Spinal cord (tissue), 4 donors: ENCODE data around the gene GGA2. TPM values are rescaled to one million over a fixed set of nuclear protein-coding genes. Genes with fewer than 3 reads are reported as not detected.

Experiments used
- polyA plus RNA-seq, 2 donors: library from polyadenylated mRNA; unstranded; fragments of 120-200 nt; gene quantifications; one replicate each; pipeline ENCODE4 v1.2.1, GENCODE V29; 2013; ENCODE audit not compliant: insufficient read length in 2 of 2
- small RNA-seq: library from RNA; depleted of rRNA; stranded (forward); fragments of <200 nt; gene quantifications from one replicate; pipeline ENCODE3, GENCODE V24; 2014; ENCODE audit warnings: low replicate concordance
- total RNA-seq, 2 donors: library from RNA; depleted of rRNA in 1 of 2; stranded (reverse); fragments of 120-200 nt in 1 of 2; fragments of >200 nt in 1 of 2; gene quantifications; one replicate each; pipeline versions ENCODE4 v1.2.3 to v1.2.4, GENCODE V29; 2013 to 2014

The GGA2 gene
- total and polyA plus RNA-seq, 4 donors: 29.3 to 97.3 (median 54.7) TPM

Small RNAs within 50 kb of the gene (small RNA-seq; reads per million reads assigned to genes)
- not detected for gene RF00072

Other genes starting within 250 kb of the GGA2 start
- gene SCNN1B, start 208.2 kb downstream of the GGA2 start, total RNA-seq: under 1 TPM; 0.40 to 0.66 TPM
- 1 to 10 TPM; 2.5 to 2.8 TPM for gene SCNN1B, start 208.2 kb downstream of the GGA2 start, polyA plus RNA-seq
- gene COG7, start 57.3 kb downstream of the GGA2 start, total RNA-seq: 10 to 100 TPM; 25.7 to 30.2 TPM
- 10 to 100 TPM; 25.3 to 41.0 TPM for gene COG7, start 57.3 kb downstream of the GGA2 start, polyA plus RNA-seq
- gene EARS2, start 46.9 kb upstream of the GGA2 start, total RNA-seq: 10 to 100 TPM; 25.0 to 27.7 TPM
- gene EARS2, start 46.9 kb upstream of the GGA2 start, polyA plus RNA-seq: 10 to 100 TPM; 16.6 to 21.9 TPM
- 10 to 100 TPM; 58.1 to 82.0 TPM for gene UBFD1, start 47.2 kb upstream of the GGA2 start, total RNA-seq
- gene UBFD1, start 47.2 kb upstream of the GGA2 start, polyA plus RNA-seq: 100 to 1,000 TPM in 1 of 2 donors, 10 to 100 TPM in 1; 95.6 to 104 TPM
- gene NDUFAB1, start 85.8 kb upstream of the GGA2 start, total RNA-seq: 100 to 1,000 TPM; 103 to 125 TPM
- gene NDUFAB1, start 85.8 kb upstream of the GGA2 start, polyA plus RNA-seq: 100 to 1,000 TPM; 122 to 134 TPM
- 10 to 100 TPM in 1 of 2 donors, 1 to 10 TPM in 1; 9.3 to 12.3 TPM for gene PALB2, start 130.8 kb upstream of the GGA2 start, total RNA-seq
- gene PALB2, start 130.8 kb upstream of the GGA2 start, polyA plus RNA-seq: 10 to 100 TPM; 12.3 to 15.4 TPM
- gene DCTN5, start 131.0 kb upstream of the GGA2 start, total RNA-seq: 10 to 100 TPM; 53.2 to 67.9 TPM
- gene DCTN5, start 131.0 kb upstream of the GGA2 start, polyA plus RNA-seq: 10 to 100 TPM; 53.6 to 65.3 TPM
- gene PLK1, start 168.4 kb upstream of the GGA2 start, total RNA-seq: 1 to 10 TPM; 4.4 to 7.1 TPM
- gene PLK1, start 168.4 kb upstream of the GGA2 start, polyA plus RNA-seq: 10 to 100 TPM; 20.0 to 20.1 TPM
- gene ERN2, start 202.7 kb upstream of the GGA2 start, total RNA-seq: 1 to 10 TPM in 1 of 2 donors, under 1 TPM in 1; 0.33 to 3.0 TPM
- gene ERN2, start 202.7 kb upstream of the GGA2 start, polyA plus RNA-seq: under 1 TPM; 0.33 to 0.51 TPM
- 10 to 100 TPM in 1 of 2 donors, 1 to 10 TPM in 1; 5.9 to 22.5 TPM for gene CHP2, start 244.5 kb upstream of the GGA2 start, total RNA-seq
- gene CHP2, start 244.5 kb upstream of the GGA2 start, polyA plus RNA-seq: 1 to 10 TPM in 1 of 2 donors, under 1 TPM in 1; 0.67 to 2.1 TPM